HEK293 (cell line): ENCODE data around the gene CDKN2A.

ENCODE experiments used
- CTCF ChIA-PET: fragments of 350-600 bp; formaldehyde crosslinking; extraction: SDS; loops from one replicate; lab custom pipeline; 2021; ENCODE audit warnings: antibody characterized with exemption; lab: Yijun Ruan, JAX
- POLR2A ChIA-PET: fragments of 300-600 bp; formaldehyde crosslinking; extraction: SDS; loops from one replicate; lab custom pipeline; 2020; ENCODE audit warnings: antibody characterized with exemption, inconsistent platforms; lab: Yijun Ruan, JAX
- H3K27ac ChIP-seq: fragments of 200-500 bp; sonication (Bioruptor generic); 2 replicates; pipeline ENCODE4 v1.5.1; 2014; ENCODE audit warnings: low read depth, low read length, control low read depth, inconsistent platforms; ENCODE audit errors: extremely low read depth
- H3K36me3 ChIP-seq, 2 experiments: fragments of 200-500 bp in 1 of 2; sonication (Bioruptor generic) in 1 of 2; 1 replicate in 1 of 2; 2 replicates in 1 of 2; pipeline ENCODE4 v1.5.1; 2014 to 2017; ENCODE audit warnings: inconsistent platforms in 2 of 2, low read length in 2 of 2; ENCODE audit not compliant: control insufficient read depth in 2 of 2, insufficient read depth in 1 of 2
- H3K4me1 ChIP-seq: fragments of 200-500 bp; sonication (Bioruptor generic); 2 replicates; pipeline ENCODE4 v1.5.1; 2014; ENCODE audit warnings: mild to moderate bottlenecking, low read length, inconsistent platforms; ENCODE audit not compliant: control insufficient read depth, insufficient read depth
- H3K4me3 ChIP-seq: 2 replicates; pipeline ENCODE4 v1.5.1; 2011; ENCODE audit warnings: low read depth, mild to moderate bottlenecking, control low read depth, low read length, moderate library complexity
- H3K9me3 ChIP-seq: fragments of 200-500 bp; sonication (Bioruptor generic); 2 replicates; pipeline ENCODE4 v1.5.1; 2014; ENCODE audit warnings: low read depth, low read length, inconsistent platforms; ENCODE audit not compliant: control insufficient read depth, insufficient read depth
- CTCF ChIP-seq: fragments of 450-650 bp; formaldehyde crosslinking; IDR thresholded peaks from 2 replicates; pipeline ENCODE4 v1.5.1; 2016; ENCODE audit warnings: missing biosample characterization, missing genetic modification characterization
- GLI2 ChIP-seq: fragments of 450-650 bp; formaldehyde crosslinking; IDR thresholded peaks from 2 replicates; pipeline ENCODE4; 2017; ENCODE audit warnings: missing biosample characterization, missing genetic modification characterization, low read depth, borderline replicate concordance
- SETDB1 ChIP-seq: IDR thresholded peaks from one replicate; pipeline ENCODE4 v1.6.1; 2017; ENCODE audit warnings: mild to moderate bottlenecking, low read length, moderate library complexity, mixed read lengths; ENCODE audit not compliant: insufficient read length
- ZBTB26 ChIP-seq: fragments of 450-650 bp; formaldehyde crosslinking; optimal IDR thresholded peaks from 2 replicates; pipeline ENCODE3; 2016; ENCODE audit warnings: missing biosample characterization, mild to moderate bottlenecking, missing genetic modification characterization
- ZBTB7A ChIP-seq: fragments of 450-650 bp; formaldehyde crosslinking; IDR thresholded peaks from 2 replicates; pipeline ENCODE4 v1.5.1; 2016; ENCODE audit warnings: low read depth, missing biosample characterization, missing genetic modification characterization
- ZNF133 ChIP-seq: fragments of 450-650 bp; formaldehyde crosslinking; IDR thresholded peaks from 2 replicates; pipeline ENCODE4 v1.5.1; 2016; ENCODE audit warnings: missing biosample characterization, missing genetic modification characterization
- ZNF175 ChIP-seq: fragments of 450-650 bp; formaldehyde crosslinking; IDR thresholded peaks from 2 replicates; pipeline ENCODE4 v1.5.1; 2016; ENCODE audit warnings: missing biosample characterization, missing genetic modification characterization
- ZNF221 ChIP-seq: fragments of 450-650 bp; formaldehyde crosslinking; IDR thresholded peaks from 2 replicates; pipeline ENCODE4 v1.5.1; 2017; ENCODE audit warnings: missing biosample characterization, missing genetic modification characterization, borderline replicate concordance
- ZNF266 ChIP-seq: fragments of 450-650 bp; formaldehyde crosslinking; IDR thresholded peaks from 2 replicates; pipeline ENCODE4 v1.5.1; 2016; ENCODE audit warnings: missing biosample characterization, missing genetic modification characterization, low read depth
- ZNF274 ChIP-seq, 2 experiments: fragments of 200-500 bp in 1 of 2; fragments of 450-650 bp in 1 of 2; sonication (Bioruptor generic) in 1 of 2; formaldehyde crosslinking in 1 of 2; IDR thresholded peaks; 2 replicates each; pipeline versions ENCODE4 v1.5.1 to v1.6.1; 2014 to 2016; ENCODE audit warnings: borderline replicate concordance in 1 of 2, inconsistent platforms in 1 of 2, low read length in 1 of 2, missing biosample characterization in 1 of 2, missing genetic modification characterization in 1 of 2
- ZNF341 ChIP-seq: fragments of 450-650 bp; formaldehyde crosslinking; IDR thresholded peaks from 2 replicates; pipeline ENCODE4; 2016; ENCODE audit warnings: low read depth, missing biosample characterization, missing genetic modification characterization
- ZNF488 ChIP-seq: fragments of 450-650 bp; formaldehyde crosslinking; IDR thresholded peaks from 2 replicates; pipeline ENCODE4 v1.5.1; 2016; ENCODE audit warnings: missing biosample characterization, missing genetic modification characterization
- ZNF513 ChIP-seq: fragments of 450-650 bp; IDR thresholded peaks from 2 replicates; pipeline ENCODE4 v1.5.1; 2018; ENCODE audit warnings: missing biosample characterization, missing genetic modification characterization
- ZNF514 ChIP-seq: fragments of 450-650 bp; formaldehyde crosslinking; IDR thresholded peaks from 2 replicates; pipeline ENCODE4 v1.5.1; 2016; ENCODE audit warnings: missing biosample characterization, missing genetic modification characterization
- ZNF521 ChIP-seq: fragments of 450-650 bp; formaldehyde crosslinking; IDR thresholded peaks from 2 replicates; pipeline ENCODE4 v1.5.1; 2017; ENCODE audit warnings: missing biosample characterization, mild to moderate bottlenecking, missing genetic modification characterization
- ZNF549 ChIP-seq: fragments of 450-650 bp; IDR thresholded peaks from 2 replicates; pipeline ENCODE4 v1.5.1; 2018; ENCODE audit warnings: missing biosample characterization, missing genetic modification characterization, mild to moderate bottlenecking, inconsistent platforms, moderate library complexity
- ZNF555 ChIP-seq: fragments of 450-650 bp; formaldehyde crosslinking; conservative IDR thresholded peaks from 2 replicates; pipeline ENCODE4 v1.5.1; 2017; ENCODE audit warnings: missing biosample characterization, mild to moderate bottlenecking, missing genetic modification characterization, inconsistent platforms
- ZNF624 ChIP-seq: fragments of 450-650 bp; formaldehyde crosslinking; IDR thresholded peaks from 2 replicates; pipeline ENCODE4 v1.5.1; 2017; ENCODE audit warnings: missing biosample characterization, missing genetic modification characterization
- ZNF629 ChIP-seq: fragments of 450-650 bp; formaldehyde crosslinking; IDR thresholded peaks from 2 replicates; pipeline ENCODE4 v1.5.1; 2017; ENCODE audit warnings: missing biosample characterization, missing genetic modification characterization
- ZNF704 ChIP-seq: fragments of 450-650 bp; formaldehyde crosslinking; IDR thresholded peaks from 2 replicates; pipeline ENCODE4 v1.5.1; 2016; ENCODE audit warnings: missing biosample characterization, missing genetic modification characterization
- ZNF777 ChIP-seq: fragments of 450-650 bp; formaldehyde crosslinking; IDR thresholded peaks from 2 replicates; pipeline ENCODE4 v1.5.1; 2017; ENCODE audit warnings: missing biosample characterization, missing genetic modification characterization, borderline replicate concordance
- ZSCAN18 ChIP-seq: fragments of 450-650 bp; formaldehyde crosslinking; IDR thresholded peaks from 2 replicates; pipeline ENCODE4 v1.5.1; 2016; ENCODE audit warnings: missing biosample characterization, missing genetic modification characterization

CDKN2A gene

GRCh38 chr9:21943464-21943863, 50.7 kb downstream of the CDKN2A start (continued):
- TF ChIP-seq SETDB1 (no peak), ZNF624 (tag by site-specific recombination) (no peak), ZNF488 (tag by site-specific recombination) (no peak), ZBTB26 (tag by site-specific recombination) (no peak), CTCF (tag by site-specific recombination) (no peak), ZNF704 (tag by site-specific recombination) (no peak), ZNF133 (tag by site-specific recombination) (no peak), ZNF341 (tag by site-specific recombination) (no peak)

- no peak for TF ChIP-seq ZNF266 (tag by site-specific recombination)
- TF ChIP-seq ZNF341 (tag by site-specific recombination) = no peak
- no peak for TF ChIP-seq SETDB1
- no peak for TF ChIP-seq ZNF513 (tag by site-specific recombination)
- no peak for TF ChIP-seq ZNF221 (tag by site-specific recombination)
- TF ChIP-seq ZNF549 (tag by site-specific recombination) = no peak
- TF ChIP-seq ZSCAN18 (tag by site-specific recombination) = no peak
- no peak for TF ChIP-seq ZNF555 (tag by site-specific recombination)
- no peak for TF ChIP-seq ZNF274 (IDR thresholded peaks at IDR 0.05; ENCODE audit: low read length)
- no peak for TF ChIP-seq ZNF274 (tag by site-specific recombination; IDR thresholded peaks at IDR 0.05; ENCODE audit: borderline replicate concordance)
- no peak for TF ChIP-seq ZNF777 (tag by site-specific recombination)
- TF ChIP-seq ZNF629 (tag by site-specific recombination) = no peak
- TF ChIP-seq ZNF175 (tag by site-specific recombination) = no peak
- TF ChIP-seq ZNF133 (tag by site-specific recombination) = no peak
- TF ChIP-seq ZNF521 = no peak
- TF ChIP-seq GLI2 (tag by site-specific recombination) = no peak
- no peak for TF ChIP-seq ZBTB7A (tag by site-specific recombination)
- no peak for TF ChIP-seq ZNF514
- no peaks in the 10 kb centered on the region for H3K4me1 ChIP-seq
- CTCF ChIA-PET = no interaction called here
These were observed 52.7 kb downstream of the CDKN2A start for GRCh38 chr9:21941337-21941995.

More at GRCh38 chr9:21941337-21941995, 52.7 kb downstream of the CDKN2A start:
- no peak overlapping the region for H3K27ac ChIP-seq
- no peaks in the 10 kb centered on the region for H3K36me3 ChIP-seq
- POLR2A ChIA-PET = no interaction called here
- no peak overlapping the region for H3K4me3 ChIP-seq
- H3K9me3 ChIP-seq = no peaks in the 10 kb centered on the region
